AG10803 (cell line): ENCODE measurements around the gene FTMT.
"Not testable (repeated sequence)": the region's sequence is repeated elsewhere in the genome, so short reads cannot be mapped to it uniquely, and the experiment has no call there.

Experiments used
- DNase-seq: peaks from one replicate; pipeline ENCODE4 v3.0.0; 2010; ENCODE audit warnings: low read depth
- H3K4me3 ChIP-seq: 2 replicates; pipeline ENCODE4 v1.5.1; 2011; ENCODE audit warnings: mild to moderate bottlenecking, low read length, control low read depth
- CTCF ChIP-seq: conservative IDR thresholded peaks from 2 replicates; pipeline ENCODE4 v1.5.1; 2011; ENCODE audit warnings: mild to moderate bottlenecking, low read length, control low read depth, inconsistent platforms

Gene FTMT

GRCh38 chr5:121851643-121852574 is at the start of gene FTMT:
TSS of gene FTMT (plus strand) at chr5:121851882. CDS start at chr5:121851964, 82 bp downstream.
- DNase-seq: no peak
- no peak within 1 kb of the TSS for H3K4me3 ChIP-seq
- no peak for TF ChIP-seq CTCF

- DNase-seq, H3K4me3 ChIP-seq: not testable (repeated sequence)
Measured at GRCh38 chr5:121805251-121805650, 46.4 kb upstream of the FTMT start.

DNA sequence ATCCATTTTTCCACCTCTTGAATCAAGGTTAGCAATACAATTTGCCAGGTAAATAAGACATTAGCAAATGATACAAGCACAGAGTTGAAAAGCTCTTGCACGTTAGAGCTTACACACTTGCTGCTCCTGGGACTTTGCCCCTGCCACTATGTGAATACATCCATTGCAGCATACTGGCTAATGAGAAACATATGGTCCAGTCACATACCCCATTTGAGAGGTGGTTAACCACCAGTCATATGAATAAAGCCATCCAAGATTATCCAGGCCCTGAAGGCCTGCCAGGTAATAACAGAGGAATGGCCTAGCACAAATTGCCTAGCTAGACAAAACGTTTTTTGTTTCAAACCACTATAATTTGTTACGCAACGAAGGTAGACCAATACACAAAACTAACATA is 45.8 kb upstream of the FTMT start:
- no peak overlapping the region for H3K4me3 ChIP-seq
- TF ChIP-seq CTCF: no peak
- peak; percentile 57 for DNase-seq

DNA sequence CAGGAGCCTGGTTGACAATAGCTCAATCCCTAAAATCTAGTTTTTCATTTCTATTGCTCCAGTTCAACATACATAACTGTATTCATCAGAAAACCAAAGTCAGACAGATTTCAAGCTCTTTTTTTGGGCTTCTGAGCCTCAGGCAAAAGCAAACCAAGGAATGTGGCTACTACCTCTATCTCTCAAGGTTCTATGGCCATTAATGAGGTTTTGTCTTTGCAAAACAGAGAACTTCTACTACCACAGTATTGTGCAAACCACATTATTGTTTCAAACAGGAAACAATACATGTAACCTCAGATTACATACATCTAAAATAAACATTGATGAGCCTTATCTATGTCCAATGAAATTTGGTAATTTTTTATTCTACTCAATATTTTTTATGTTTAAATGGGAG is 35.5 kb upstream of the FTMT start:
- no peak for DNase-seq
- TF ChIP-seq CTCF: no peak
- H3K4me3 ChIP-seq: no peak overlapping the region

GRCh38 chr5:121819682-121820261 is 31.9 kb upstream of the FTMT start:
- H3K4me3 ChIP-seq: no peak overlapping the region
- DNase-seq: no peak
- TF ChIP-seq CTCF: no peak

DNA sequence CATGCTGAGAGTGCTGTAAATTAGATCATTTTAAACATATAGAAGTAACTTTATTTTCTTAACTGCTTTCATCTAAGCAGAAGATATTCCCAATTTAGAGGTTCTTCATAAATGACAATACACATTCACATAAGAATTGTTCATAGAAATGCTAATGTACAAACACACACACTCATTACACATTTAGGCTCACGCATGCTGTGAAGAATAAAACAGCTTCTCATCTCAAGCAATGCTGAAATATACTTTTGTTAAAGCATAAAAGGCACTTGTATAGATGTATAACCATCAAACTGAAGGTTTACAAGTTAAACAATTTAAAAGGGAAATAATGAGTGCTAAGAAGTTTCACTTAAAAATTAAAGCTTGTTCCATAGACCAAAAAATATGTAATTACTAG is 18.1 kb upstream of the FTMT start:
- TF ChIP-seq CTCF: no peak
- H3K4me3 ChIP-seq: no peak overlapping the region
- DNase-seq: no peak

GRCh38 chr5:121834021-121834420 is 17.7 kb upstream of the FTMT start:
- no peak for DNase-seq
- H3K4me3 ChIP-seq: no peak overlapping the region
- TF ChIP-seq CTCF: no peak
